HUES6 (cell line): ENCODE results near the gene TMEM74B.
"Not testable (repeated sequence)": the region's sequence is repeated elsewhere in the genome, so short reads cannot be mapped to it uniquely, and the experiment has no call there.

ENCODE experiments used
- H3K27ac ChIP-seq: 2 replicates; pipeline ENCODE4 v1.7.0; 2013; ENCODE audit warnings: low read depth, mild to moderate bottlenecking, low read length, inconsistent platforms
- H3K27me3 ChIP-seq: 2 replicates; pipeline ENCODE4 v1.6.1; 2013; ENCODE audit warnings: low read length; ENCODE audit not compliant: control insufficient read depth, insufficient read depth
- H3K36me3 ChIP-seq: 2 replicates; pipeline ENCODE4 v1.6.1; 2013; ENCODE audit warnings: low read length; ENCODE audit not compliant: control insufficient read depth, insufficient read depth
- H3K4me1 ChIP-seq: 2 replicates; pipeline ENCODE4 v1.6.1; 2013; ENCODE audit warnings: low read length; ENCODE audit not compliant: control insufficient read depth, insufficient read depth
- H3K4me3 ChIP-seq: 2 replicates; pipeline ENCODE4 v1.5.1; 2013; ENCODE audit warnings: low read depth, low read length
- H3K9ac ChIP-seq: one replicate; pipeline ENCODE4 v1.6.1; 2013; ENCODE audit warnings: mild to moderate bottlenecking, low read length
- H3K9me3 ChIP-seq: 2 replicates; pipeline ENCODE4 v1.6.1; 2013; ENCODE audit warnings: low read depth, low read length; ENCODE audit not compliant: control insufficient read depth, insufficient read depth

TMEM74B gene

DNA sequence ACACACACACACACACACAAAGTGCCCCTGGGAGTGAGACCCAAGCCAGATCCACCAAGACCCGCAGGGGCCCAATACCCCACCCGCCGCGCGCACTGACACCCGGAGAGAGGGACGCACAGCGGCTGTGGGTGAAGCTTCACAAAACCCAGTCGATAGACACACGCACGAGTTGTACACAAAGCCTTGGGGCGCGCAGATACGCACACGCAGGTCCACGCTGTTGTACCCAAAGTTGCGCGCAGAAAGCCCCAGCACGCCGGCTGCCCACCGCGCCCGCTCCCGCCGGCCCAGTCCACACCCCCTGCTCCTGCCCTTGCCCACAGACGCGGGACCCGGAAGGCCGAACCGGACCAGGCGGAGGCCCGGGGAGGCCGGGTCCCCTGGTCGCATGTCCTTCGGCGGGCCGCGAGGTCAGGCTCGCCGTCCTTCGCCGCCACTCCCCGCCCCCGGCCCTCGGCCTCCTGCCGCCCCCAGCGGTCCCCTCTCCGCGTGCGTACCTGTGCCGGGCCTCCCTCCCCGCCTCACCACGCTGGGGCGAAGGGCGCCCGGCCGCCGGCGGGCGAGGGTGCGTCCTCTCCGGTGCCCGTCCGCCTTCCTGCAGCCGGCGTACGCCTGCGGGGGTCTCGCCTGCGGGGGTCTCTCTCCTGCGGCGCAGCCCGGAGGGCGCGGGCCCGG is at the start of gene TMEM74B:
Gene TMEM74B (minus strand): TSS at position 344 of the 678 bp plus-strand sequence. CDS start 1,180 bp downstream, outside the sequence.
- Histone ChIP-seq H3K27ac (no peak within 1 kb of the TSS), H3K4me3 (peak within 1 kb of the TSS; percentile 69)

GRCh38 chr20:1232286-1233111 is 47.7 kb upstream of the TMEM74B start:
- Histone ChIP-seq H3K4me1 (no peaks in the 10 kb centered on the region), H3K27me3 (peaks cover 22% of the 10 kb centered on the region), H3K4me3 (no peak overlapping the region), H3K27ac (no peak overlapping the region), H3K36me3 (no peaks in the 10 kb centered on the region), H3K9me3 (no peaks in the 10 kb centered on the region), H3K9ac (no peak overlapping the region)

More for the DNA sequence above, at the start of gene TMEM74B:
- H3K27me3 ChIP-seq = peaks cover 27% of the 10 kb centered on the region
- H3K9me3 ChIP-seq = no peaks in the 10 kb centered on the region
- H3K9ac ChIP-seq = peak within 1 kb of the TSS; percentile 43
- no peaks in the 10 kb centered on the region for H3K36me3 ChIP-seq
- H3K4me1 ChIP-seq = peaks cover 27% of the 10 kb centered on the region; the same call in 1 of the 2 replicates

GRCh38 chr20:1229541-1229940 is 44.8 kb upstream of the TMEM74B start:
- Histone ChIP-seq H3K9me3 (no peaks in the 10 kb centered on the region), H3K27me3 (peaks cover 38% of the 10 kb centered on the region), H3K9ac (no peak overlapping the region), H3K36me3 (no peaks in the 10 kb centered on the region), H3K4me3 (no peak overlapping the region), H3K4me1 (0 out of 2 replicates have a peak, but pooled peaks cover 3% of the 10 kb centered on the region), H3K27ac (no peak overlapping the region)

GRCh38 chr20:1225783-1226654 is 41.2 kb upstream of the TMEM74B start, which contains the start of gene RAD21L1:
Gene RAD21L1 (plus strand): TSS chr20:1226044. CDS start chr20:1228454, 2,410 bp downstream.
- Histone ChIP-seq H3K4me3 (peak within 1 kb of the TSS; percentile 86), H3K36me3 (no peaks in the 10 kb centered on the region), H3K27ac (peak within 1 kb of the TSS; percentile 57; the same call in 1 of the 2 replicates), H3K27me3 (peaks cover 43% of the 10 kb centered on the region), H3K4me1 (0 out of 2 replicates have a peak, but pooled peaks cover 3% of the 10 kb centered on the region), H3K9ac (peak within 1 kb of the TSS; percentile 76), H3K9me3 (no peaks in the 10 kb centered on the region)

- H3K4me1 ChIP-seq = 0 out of 2 replicates have a peak, but pooled peaks cover 3% of the 10 kb centered on the region
- peak overlapping the region; percentile 86 for H3K4me3 ChIP-seq
- no peaks in the 10 kb centered on the region for H3K9me3 ChIP-seq
- no peaks in the 10 kb centered on the region for H3K36me3 ChIP-seq
- no peak overlapping the region for H3K9ac ChIP-seq
- peaks cover 43% of the 10 kb centered on the region for H3K27me3 ChIP-seq
- no peak overlapping the region for H3K27ac ChIP-seq
Measured at GRCh38 chr20:1225263-1225782, 40.5 kb upstream of the TMEM74B start.

DNA sequence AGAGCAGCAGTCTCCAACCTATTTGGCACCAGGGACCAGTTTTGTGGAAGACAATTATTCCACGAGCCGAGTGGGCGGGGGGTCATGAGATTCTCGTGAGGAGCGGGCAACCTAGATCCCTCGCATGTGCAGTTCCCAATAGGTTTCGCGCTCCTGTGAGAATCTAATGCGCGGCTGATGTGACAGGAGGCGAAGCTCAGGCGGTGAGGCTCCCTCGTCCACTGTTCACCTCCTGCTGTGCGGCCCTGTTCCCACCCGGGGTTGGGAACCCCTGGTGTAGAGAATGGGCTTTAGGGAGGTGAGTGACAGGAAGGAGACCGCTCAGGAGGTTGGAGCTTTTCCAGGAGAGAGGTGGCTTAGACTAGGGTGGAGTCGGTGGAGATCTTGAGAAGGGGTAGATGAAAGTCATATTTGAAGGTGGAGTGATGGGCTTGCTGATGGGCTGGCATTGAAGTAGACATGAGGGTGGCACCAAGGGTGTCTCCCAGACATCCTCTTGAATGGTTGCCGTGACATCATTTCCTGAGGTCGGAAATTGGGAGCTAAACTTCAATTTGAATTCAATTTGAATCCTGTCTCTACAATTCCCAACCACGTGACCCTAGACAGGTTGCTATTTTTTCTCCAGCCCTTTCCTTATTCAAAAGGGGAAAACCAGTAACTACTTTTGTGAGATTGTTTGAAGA is 39.6 kb upstream of the TMEM74B start:
- H3K9ac ChIP-seq = no peak overlapping the region
- H3K27ac ChIP-seq = no peak overlapping the region
- H3K27me3 ChIP-seq = peaks cover 36% of the 10 kb centered on the region
- 0 out of 2 replicates have a peak, but pooled peaks cover 3% of the 10 kb centered on the region for H3K4me1 ChIP-seq
- H3K36me3 ChIP-seq = no peaks in the 10 kb centered on the region
- no peak overlapping the region for H3K4me3 ChIP-seq
- H3K9me3 ChIP-seq = no peaks in the 10 kb centered on the region

- H3K27me3 ChIP-seq = peaks cover 24% of the 10 kb centered on the region
- not testable (repeated sequence) for H3K36me3 ChIP-seq, H3K4me3 ChIP-seq, H3K9me3 ChIP-seq, H3K27ac ChIP-seq, H3K9ac ChIP-seq, H3K4me1 ChIP-seq
Measured at GRCh38 chr20:1222750-1223149, 38.0 kb upstream of the TMEM74B start.

DNA sequence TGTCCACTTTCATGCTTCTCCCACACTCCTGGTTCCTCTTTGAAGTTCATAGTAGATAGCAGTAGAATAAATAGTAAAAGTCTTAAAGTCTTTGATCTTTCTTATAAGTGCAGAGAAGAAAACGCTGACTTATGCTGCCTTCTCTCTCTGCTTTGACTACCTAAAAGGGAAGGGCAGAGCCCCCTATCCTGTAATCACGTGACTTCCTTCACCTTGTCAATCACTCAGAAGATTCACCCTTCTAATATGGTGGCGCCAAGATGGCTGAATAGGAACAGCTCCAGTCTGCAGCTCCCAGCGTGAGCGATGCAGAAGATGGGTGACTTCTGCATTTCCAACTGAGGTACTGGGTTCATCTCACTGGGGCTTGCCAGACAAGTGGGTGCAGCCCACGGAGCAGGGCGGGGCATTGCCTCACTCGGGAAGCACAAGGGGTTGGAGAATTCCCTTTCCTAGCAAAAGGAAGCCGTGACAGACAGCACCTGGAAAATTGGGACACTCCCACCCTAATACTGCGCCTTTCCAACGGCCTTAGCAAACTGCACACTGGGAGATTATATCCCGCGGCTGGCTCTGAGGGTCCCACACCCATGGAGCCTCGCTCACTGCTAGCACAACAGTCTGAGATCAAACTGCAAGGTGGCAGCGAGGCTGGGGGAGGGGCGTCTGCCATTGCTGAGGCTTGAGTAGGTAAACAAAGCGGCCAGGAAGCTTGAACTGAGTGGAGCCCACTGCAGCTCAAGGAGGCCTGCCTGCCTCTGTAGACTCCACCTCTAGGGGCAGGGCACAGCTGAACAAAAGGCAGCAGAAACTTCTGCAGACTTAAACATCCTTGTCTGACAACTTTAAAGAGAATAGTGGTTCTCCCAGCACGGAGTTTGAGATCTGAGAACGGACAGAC is 32.0 kb upstream of the TMEM74B start:
- not testable (repeated sequence) for H3K9me3 ChIP-seq, H3K36me3 ChIP-seq, H3K27ac ChIP-seq, H3K9ac ChIP-seq, H3K27me3 ChIP-seq, H3K4me3 ChIP-seq
- H3K4me1 ChIP-seq = peaks cover 19% of the 10 kb centered on the region

DNA sequence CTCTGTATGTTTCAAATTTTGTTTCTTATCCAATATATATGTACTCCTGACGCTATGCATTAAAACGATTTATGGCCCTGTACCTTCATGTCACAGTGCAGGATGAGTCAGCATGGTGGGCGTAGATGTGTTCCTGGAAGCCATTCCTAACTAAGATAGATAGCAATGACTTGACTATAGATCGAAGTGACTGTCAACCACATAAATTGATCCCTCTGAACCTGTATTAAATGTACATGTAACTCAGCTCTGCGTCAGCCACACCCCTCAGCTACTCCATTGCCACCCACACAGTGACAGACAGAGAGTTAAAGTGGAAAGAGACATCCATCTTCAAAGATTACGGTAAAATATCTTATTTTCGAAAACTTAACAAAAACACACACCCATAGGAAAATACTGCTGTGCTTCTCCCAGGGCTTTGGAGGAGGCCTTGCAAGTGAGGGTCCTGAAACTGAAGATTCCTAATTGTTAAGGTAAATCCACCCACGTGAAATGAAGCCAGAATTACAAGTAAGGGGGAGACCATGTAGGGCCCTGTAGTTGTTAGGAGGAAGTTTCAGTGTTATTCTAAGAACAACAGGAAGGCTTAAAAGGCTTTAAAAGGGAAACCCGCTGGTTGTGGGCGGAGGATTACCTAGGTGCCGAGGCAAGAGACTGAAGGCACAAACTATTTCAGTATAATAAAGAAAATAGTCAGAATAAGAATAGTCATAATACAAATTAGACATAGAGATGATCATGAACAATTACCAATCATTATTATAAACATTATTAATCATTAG is 30.8 kb upstream of the TMEM74B start:
- 0 out of 2 replicates have a peak, but pooled peaks cover 4% of the 10 kb centered on the region for H3K9me3 ChIP-seq
- H3K9ac ChIP-seq = no peak overlapping the region
- no peak overlapping the region for H3K4me3 ChIP-seq
- H3K27me3 ChIP-seq = peaks cover 8% of the 10 kb centered on the region; the same call in 1 of the 2 replicates
- no peaks in the 10 kb centered on the region for H3K36me3 ChIP-seq
- H3K27ac ChIP-seq = no peak overlapping the region
- H3K4me1 ChIP-seq = peaks cover 19% of the 10 kb centered on the region
